Measurements from ENCODE around the gene RABGAP1L.
A peak's percentile ranks its signal among the peaks of the same experiment; 100 is the strongest.

The RABGAP1L gene

GRCh38 chr1:174197088-174197487 is 37.8 kb downstream of the RABGAP1L start:
- no peak for DNase-seq (ENCODE audit: low spot score)

GRCh38 chr1:174197547-174197946 is 38.2 kb downstream of the RABGAP1L start:
- no peak for DNase-seq (ENCODE audit: low spot score)

GRCh38 chr1:174198202-174198601 is 38.9 kb downstream of the RABGAP1L start:
- no peak for DNase-seq (ENCODE audit: low spot score)

GRCh38 chr1:174200746-174201145 is 41.4 kb downstream of the RABGAP1L start:
- DNase-seq (ENCODE audit: low spot score): no peak

- no peak for DNase-seq (ENCODE audit: low spot score)
These were observed 45.5 kb downstream of the RABGAP1L start for GRCh38 chr1:174204697-174205308.

GRCh38 chr1:174206148-174206836 is 47.0 kb downstream of the RABGAP1L start:
- DNase-seq (ENCODE audit: low spot score): no peak

GRCh38 chr1:174209347-174210187 is 50.2 kb downstream of the RABGAP1L start:
- DNase-seq (ENCODE audit: low spot score): no peak

- no peak for DNase-seq (ENCODE audit: low spot score)
These were observed 52.2 kb downstream of the RABGAP1L start for GRCh38 chr1:174211486-174211885.

GRCh38 chr1:174215766-174216165 is 56.4 kb downstream of the RABGAP1L start:
- no peak for DNase-seq (ENCODE audit: low spot score)

GRCh38 chr1:174217248-174217647 is 57.9 kb downstream of the RABGAP1L start:
- no peak for DNase-seq (ENCODE audit: low spot score)

GRCh38 chr1:174217787-174218574 is 58.7 kb downstream of the RABGAP1L start:
- DNase-seq (ENCODE audit: low spot score): peak; percentile 46

GRCh38 chr1:174218983-174219382 is 59.7 kb downstream of the RABGAP1L start:
- no peak for DNase-seq (ENCODE audit: low spot score)

GRCh38 chr1:174219606-174220370 is 60.5 kb downstream of the RABGAP1L start:
- no peak for DNase-seq (ENCODE audit: low spot score)

- DNase-seq (ENCODE audit: low spot score): no peak
These were observed 62.4 kb downstream of the RABGAP1L start for GRCh38 chr1:174221681-174222080.

- DNase-seq (ENCODE audit: low spot score): no peak
These were observed 63.0 kb downstream of the RABGAP1L start for GRCh38 chr1:174222166-174222949.

GRCh38 chr1:174224641-174225040 is 65.3 kb downstream of the RABGAP1L start:
- DNase-seq (ENCODE audit: low spot score): no peak

- no peak for DNase-seq (ENCODE audit: low spot score)
These were observed 66.3 kb downstream of the RABGAP1L start for GRCh38 chr1:174225499-174226204.

GRCh38 chr1:174230399-174230798 is 71.1 kb downstream of the RABGAP1L start:
- DNase-seq (ENCODE audit: low spot score): no peak

GRCh38 chr1:174232761-174233160 is 73.4 kb downstream of the RABGAP1L start:
- DNase-seq (ENCODE audit: low spot score): no peak

All from Ammon's horn (tissue), 1 donor.